22Rv1 (cell line): Measurements from ENCODE around the gene GAPDHS.

Source experiments
- ZFX ChIP-seq: fragments of 450-650 bp; IDR thresholded peaks from 2 replicates; pipeline ENCODE4 v1.6.1; 2017; ENCODE audit warnings: antibody characterized with exemption, borderline replicate concordance
- TF ChIP-seq, protein P1 (sequence below): fragments of 450-650 bp; IDR thresholded peaks from 2 replicates; pipeline ENCODE4 v1.5.1; 2017; ENCODE audit warnings: mild to moderate bottlenecking

DNA sequence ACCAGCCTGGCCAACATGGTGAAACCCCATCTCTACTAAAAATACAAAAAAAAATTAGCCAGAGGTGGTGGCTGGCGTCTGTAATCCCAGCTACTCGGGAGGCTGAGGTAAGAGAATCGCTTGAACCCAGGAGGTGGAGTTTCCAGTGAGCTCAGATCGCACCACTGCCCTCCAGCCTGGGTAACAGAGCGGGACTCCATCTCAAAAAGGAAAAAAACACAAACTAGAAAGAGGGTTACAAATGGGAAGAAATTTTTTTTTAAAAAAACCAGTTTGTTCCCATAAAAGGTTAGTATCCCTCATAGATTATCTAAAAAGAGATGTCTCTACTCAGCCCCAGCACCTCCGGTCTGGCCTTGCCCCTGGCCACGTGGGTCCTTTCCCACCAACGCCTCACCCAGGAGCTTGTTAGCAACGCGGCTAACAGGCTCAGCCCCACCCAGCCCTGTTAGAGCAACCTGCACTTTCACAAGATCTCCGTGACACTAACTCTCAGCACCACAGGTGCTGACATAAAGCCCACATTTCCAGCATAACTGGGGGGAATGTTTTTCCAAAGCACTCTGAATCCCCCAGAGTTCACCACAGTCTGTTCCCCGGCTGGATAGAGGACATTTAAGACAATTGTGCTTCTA, 24.1 kb upstream of the GAPDHS start:
- TF ChIP-seq, protein P1, sequence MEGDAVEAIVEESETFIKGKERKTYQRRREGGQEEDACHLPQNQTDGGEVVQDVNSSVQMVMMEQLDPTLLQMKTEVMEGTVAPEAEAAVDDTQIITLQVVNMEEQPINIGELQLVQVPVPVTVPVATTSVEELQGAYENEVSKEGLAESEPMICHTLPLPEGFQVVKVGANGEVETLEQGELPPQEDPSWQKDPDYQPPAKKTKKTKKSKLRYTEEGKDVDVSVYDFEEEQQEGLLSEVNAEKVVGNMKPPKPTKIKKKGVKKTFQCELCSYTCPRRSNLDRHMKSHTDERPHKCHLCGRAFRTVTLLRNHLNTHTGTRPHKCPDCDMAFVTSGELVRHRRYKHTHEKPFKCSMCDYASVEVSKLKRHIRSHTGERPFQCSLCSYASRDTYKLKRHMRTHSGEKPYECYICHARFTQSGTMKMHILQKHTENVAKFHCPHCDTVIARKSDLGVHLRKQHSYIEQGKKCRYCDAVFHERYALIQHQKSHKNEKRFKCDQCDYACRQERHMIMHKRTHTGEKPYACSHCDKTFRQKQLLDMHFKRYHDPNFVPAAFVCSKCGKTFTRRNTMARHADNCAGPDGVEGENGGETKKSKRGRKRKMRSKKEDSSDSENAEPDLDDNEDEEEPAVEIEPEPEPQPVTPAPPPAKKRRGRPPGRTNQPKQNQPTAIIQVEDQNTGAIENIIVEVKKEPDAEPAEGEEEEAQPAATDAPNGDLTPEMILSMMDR, result no peak
- no peak for TF ChIP-seq ZFX
